GM19324 (cell line): ENCODE results near the gene EEF1A2.

Experiments used
- ATAC-seq: cut with Tn5 transposase; IDR thresholded peaks from one replicate; pipeline ENCODE4 v1.9.1; 2021; ENCODE audit warnings: mild to moderate bottlenecking, moderate library complexity; ENCODE audit not compliant: unreplicated experiment, low FRiP score

Gene EEF1A2

DNA sequence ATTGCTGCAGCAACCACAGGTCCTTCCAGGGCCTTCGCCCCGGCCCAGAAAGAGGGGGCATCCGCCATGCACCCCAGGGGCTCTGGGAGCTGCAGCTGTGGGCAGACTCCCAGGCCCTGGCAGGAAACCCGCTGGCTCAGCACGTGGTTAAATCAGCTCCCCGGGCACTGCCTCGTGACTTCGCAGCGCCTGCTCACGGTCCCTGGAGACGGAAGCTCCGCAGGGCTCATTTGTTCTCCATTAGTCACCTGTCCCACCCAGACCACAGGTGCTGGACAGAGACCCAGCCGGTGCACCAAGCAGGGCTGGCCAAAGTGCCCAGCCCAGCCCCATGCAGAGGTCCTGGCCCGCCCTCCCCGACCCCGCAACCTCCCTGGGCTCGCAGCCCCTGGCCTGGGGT is 41.1 kb downstream of the EEF1A2 start:
- ATAC-seq, result no peak

- ATAC-seq, result no peak
Measured at GRCh38 chr20:63456429-63457284, 42.2 kb downstream of the EEF1A2 start.

- no peak for ATAC-seq
Measured at GRCh38 chr20:63455568-63455859, 43.4 kb downstream of the EEF1A2 start.

GRCh38 chr20:63454731-63455567 is 43.9 kb downstream of the EEF1A2 start:
- no peak for ATAC-seq

DNA sequence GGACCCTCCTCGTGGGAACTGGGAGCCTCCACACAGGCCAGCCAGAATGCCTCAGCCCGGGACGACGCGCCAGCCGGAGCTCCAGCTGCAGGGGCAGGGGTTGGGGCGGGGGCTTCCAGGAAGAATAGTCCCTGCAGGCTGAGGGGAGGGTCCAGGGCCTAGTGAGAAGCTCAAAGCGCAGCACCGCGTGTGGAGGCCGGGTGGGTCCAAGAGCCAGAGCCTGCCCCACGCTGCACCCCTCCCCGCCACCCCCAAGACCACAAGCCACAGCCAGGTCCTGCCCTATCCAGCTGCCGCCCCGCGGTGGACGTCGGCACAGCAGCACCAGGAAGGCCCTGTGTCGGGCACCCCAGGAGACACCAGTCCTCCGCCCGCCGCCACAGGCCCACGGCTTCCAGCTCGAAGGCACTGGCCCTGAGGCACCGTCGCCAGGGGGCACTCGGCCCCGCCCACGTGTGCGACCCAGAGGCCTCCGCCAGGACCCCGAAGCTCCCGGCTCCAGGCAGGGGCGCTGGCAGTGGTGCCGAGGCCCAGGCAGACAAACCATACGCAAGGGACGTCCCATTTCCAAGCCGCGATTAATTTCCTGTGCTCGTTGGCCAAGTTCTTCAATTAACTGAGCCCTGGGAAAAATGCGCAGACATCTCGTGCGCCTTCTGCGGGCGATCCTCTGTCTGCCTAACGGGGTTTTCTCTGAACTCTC is 45.9 kb downstream of the EEF1A2 start:
- ATAC-seq, result no peak

- ATAC-seq, result no peak
Measured at GRCh38 chr20:63452341-63452740, 46.5 kb downstream of the EEF1A2 start.

- no peak for ATAC-seq
Measured at GRCh38 chr20:63451821-63452220, 47.1 kb downstream of the EEF1A2 start.

- ATAC-seq, result no peak
Measured at GRCh38 chr20:63449796-63450730, 48.8 kb downstream of the EEF1A2 start.

- no peak for ATAC-seq
Measured at GRCh38 chr20:63449025-63449424, 49.9 kb downstream of the EEF1A2 start.

GRCh38 chr20:63448031-63448430 is 50.9 kb downstream of the EEF1A2 start:
- ATAC-seq, result no peak

- no peak for ATAC-seq
Measured at GRCh38 chr20:63447320-63447719, 51.6 kb downstream of the EEF1A2 start.

- no peak for ATAC-seq
Measured at GRCh38 chr20:63446216-63447024, 52.5 kb downstream of the EEF1A2 start.

GRCh38 chr20:63445075-63445734 is 53.7 kb downstream of the EEF1A2 start:
- ATAC-seq, result no peak

GRCh38 chr20:63444548-63444947 is 54.3 kb downstream of the EEF1A2 start:
- no peak for ATAC-seq

GRCh38 chr20:63443606-63444395 is 55.1 kb downstream of the EEF1A2 start:
- no peak for ATAC-seq

DNA sequence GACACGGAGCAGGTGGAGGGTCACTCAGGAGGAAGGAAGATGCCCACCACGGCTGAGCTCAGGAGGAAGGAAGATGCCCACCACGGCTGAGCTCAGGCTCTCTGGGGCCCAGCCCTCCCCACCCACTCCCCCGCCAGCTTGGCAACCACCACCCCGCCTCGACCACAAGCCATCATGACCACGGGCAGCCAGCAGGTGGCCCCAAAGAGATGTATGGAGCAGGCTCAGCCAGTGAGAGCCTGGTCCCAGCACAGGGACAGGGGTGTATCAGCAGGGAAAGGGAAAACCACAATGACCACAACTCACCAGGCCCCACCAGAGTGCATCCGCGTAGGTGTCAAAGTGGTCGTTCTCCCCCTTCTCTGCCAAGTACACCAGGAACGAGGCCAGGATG is 56.8 kb downstream of the EEF1A2 start:
- ATAC-seq, result no peak

DNA sequence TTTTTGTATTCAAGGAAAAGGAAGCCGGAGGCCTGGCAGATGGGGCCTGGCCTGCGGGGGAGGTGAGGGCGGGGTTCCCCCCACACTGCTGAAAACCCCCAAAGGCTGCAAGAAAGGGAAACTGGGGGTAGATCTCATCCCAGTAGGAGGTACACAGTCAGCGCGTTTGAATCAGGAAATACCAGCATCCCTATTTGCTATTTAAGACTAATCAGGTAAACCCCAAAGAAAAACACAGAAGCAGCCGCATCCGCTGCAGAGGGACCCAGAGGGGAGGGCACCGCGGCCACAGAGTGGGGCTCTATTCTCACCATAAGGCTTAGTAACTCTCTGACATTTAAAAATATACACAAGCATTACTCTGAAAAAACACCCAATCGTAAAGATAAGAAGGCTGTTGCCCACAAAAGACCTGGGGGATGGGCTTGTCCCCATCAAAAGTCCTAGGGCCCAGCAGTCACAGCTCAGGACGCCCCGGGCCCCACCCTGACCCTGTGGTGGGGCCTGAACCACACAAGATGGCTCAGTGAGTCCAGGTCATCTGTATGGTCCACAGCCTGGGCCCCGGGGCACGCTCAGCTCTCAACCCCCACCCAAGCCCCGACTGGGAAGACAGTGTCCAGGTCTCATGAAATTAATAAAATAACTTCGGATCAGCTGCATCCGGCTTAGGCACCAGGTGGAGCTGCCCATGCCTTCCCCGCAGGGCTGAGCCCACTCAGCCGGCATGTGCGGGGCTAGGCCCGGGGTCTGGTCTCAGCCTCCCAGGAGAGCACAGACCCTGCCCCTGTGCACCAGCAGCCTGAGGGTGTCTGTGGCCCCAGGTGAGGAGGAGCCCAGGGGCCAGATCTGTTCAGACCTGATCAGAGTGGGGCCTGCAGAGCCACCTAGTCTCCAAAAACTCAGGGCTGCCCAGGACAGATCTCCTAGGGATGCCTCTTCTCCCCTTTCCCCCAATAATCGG is 57.5 kb downstream of the EEF1A2 start:
- no peak for ATAC-seq
